ENCODE results near the gene HLA-DQB1. TPM values are rescaled to one million over a fixed set of nuclear protein-coding genes. Genes with fewer than 3 reads are reported as not detected.
"Not testable (repeated sequence)": the region's sequence is repeated elsewhere in the genome, so short reads cannot be mapped to it uniquely, and the experiment has no call there.

HLA-DQB1 gene
- total RNA-seq, 2 donors from 2014 or later, result 15.7 to 16.2 TPM

GRCh38 chr6:32679492-32679891 is 13.0 kb upstream of the HLA-DQB1 start:
- no peaks in the 10 kb centered on the region for H3K4me1 Mint-ChIP-seq
- no peaks in the 10 kb centered on the region for H3K36me3 Mint-ChIP-seq (ENCODE audit: low read depth)
- no peak overlapping the region for H3K4me3 Mint-ChIP-seq
- no peak for ATAC-seq
- no peak overlapping the region for H3K27ac Mint-ChIP-seq
- no peak for DNase-seq
- no peaks in the 10 kb centered on the region for H3K27me3 Mint-ChIP-seq
- H3K9me3 ChIP-seq (ENCODE audit: control insufficient read depth, low read length, poor library complexity, severe bottlenecking), result no peaks in the 10 kb centered on the region

- not testable (repeated sequence) for H3K4me3 Mint-ChIP-seq; H3K36me3 Mint-ChIP-seq (ENCODE audit: low read depth); ATAC-seq; H3K27ac Mint-ChIP-seq; H3K4me1 Mint-ChIP-seq; H3K27me3 Mint-ChIP-seq; DNase-seq; H3K9me3 ChIP-seq (ENCODE audit: control insufficient read depth, low read length, poor library complexity, severe bottlenecking)
Observed at GRCh38 chr6:32674123-32674522, 7.7 kb upstream of the HLA-DQB1 start.

DNA sequence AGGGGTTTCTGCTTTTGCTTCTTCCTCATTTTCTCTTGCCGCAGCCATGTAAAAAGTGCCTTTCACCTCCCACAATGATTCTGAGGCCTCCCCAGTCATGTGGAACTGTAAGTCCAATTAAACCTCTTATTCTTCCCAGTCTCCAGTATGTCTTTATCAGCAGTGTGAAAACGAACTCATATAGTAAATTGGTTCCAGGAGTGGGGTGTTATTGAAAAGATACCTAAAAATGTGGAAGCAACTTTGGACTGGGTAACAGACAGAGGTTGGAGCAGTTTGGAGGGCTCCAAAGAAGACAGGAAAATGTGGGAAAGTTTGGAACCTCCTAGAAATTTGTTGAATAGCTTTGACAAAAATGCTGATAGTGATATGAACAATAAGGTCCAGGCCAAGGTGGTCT is 5.5 kb upstream of the HLA-DQB1 start:
- not testable (repeated sequence) for H3K9me3 ChIP-seq (ENCODE audit: control insufficient read depth, low read length, poor library complexity, severe bottlenecking); ATAC-seq; H3K4me3 Mint-ChIP-seq; H3K4me1 Mint-ChIP-seq; DNase-seq; H3K36me3 Mint-ChIP-seq (ENCODE audit: low read depth); H3K27me3 Mint-ChIP-seq; H3K27ac Mint-ChIP-seq

GRCh38 chr6:32669893-32670292 is 3.4 kb upstream of the HLA-DQB1 start:
- Mint-ChIP-seq H3K36me3 (ENCODE audit: low read depth) (peaks cover 2% of the 10 kb centered on the region), H3K27ac (no peak overlapping the region), H3K27me3 (peaks cover 8% of the 10 kb centered on the region), H3K4me3 (no peak overlapping the region), H3K4me1 (peaks cover 14% of the 10 kb centered on the region)
- no peak for DNase-seq
- H3K9me3 ChIP-seq (ENCODE audit: control insufficient read depth, low read length, poor library complexity, severe bottlenecking), result no peaks in the 10 kb centered on the region
- ATAC-seq, result no peak

GRCh38 chr6:32669240-32669639 is 2.8 kb upstream of the HLA-DQB1 start:
- DNase-seq (no peak), ATAC-seq (no peak)
- Mint-ChIP-seq H3K36me3 (ENCODE audit: low read depth) (peaks cover 2% of the 10 kb centered on the region), H3K27me3 (peaks cover 8% of the 10 kb centered on the region), H3K27ac (no peak overlapping the region), H3K4me1 (peaks cover 14% of the 10 kb centered on the region), H3K4me3 (no peak overlapping the region)
- no peaks in the 10 kb centered on the region for H3K9me3 ChIP-seq (ENCODE audit: control insufficient read depth, low read length, poor library complexity, severe bottlenecking)

DNA sequence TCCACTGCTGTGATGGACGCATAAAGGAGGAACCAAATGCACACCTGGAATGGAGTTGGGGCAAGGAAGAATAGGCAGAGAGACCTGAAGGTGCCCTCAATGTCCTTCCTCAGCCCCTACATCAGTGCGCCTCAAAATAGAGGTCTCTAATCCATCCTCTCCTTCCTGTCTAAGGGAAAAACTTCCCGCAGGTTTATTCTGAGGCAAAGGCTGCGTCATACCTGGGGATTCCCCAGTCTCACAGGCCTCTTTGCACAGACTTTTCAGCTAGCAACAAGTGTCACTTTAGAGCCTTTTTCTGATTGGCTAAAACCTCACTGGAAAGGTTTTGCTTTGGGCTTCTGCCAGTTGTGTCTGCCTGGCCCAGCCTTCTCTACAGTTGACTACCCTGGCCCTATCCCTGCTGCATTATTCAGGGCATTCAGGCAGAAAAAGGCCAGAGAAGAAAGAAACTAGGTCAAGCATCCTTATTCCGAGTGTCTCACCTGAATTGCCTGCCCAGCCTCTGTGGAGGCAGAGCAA is 1.8 kb upstream of the HLA-DQB1 start:
- peaks cover 8% of the 10 kb centered on the region for H3K27me3 Mint-ChIP-seq
- peak in 1 of 3 donors; percentile 17 for DNase-seq
- no peak overlapping the region for H3K4me3 Mint-ChIP-seq
- no peaks in the 10 kb centered on the region for H3K36me3 Mint-ChIP-seq (ENCODE audit: low read depth)
- no peak overlapping the region for H3K27ac Mint-ChIP-seq
- H3K9me3 ChIP-seq (ENCODE audit: control insufficient read depth, low read length, poor library complexity, severe bottlenecking), result no peaks in the 10 kb centered on the region
- peaks cover 16% of the 10 kb centered on the region for H3K4me1 Mint-ChIP-seq
- ATAC-seq, result peak; percentile 65

GRCh38 chr6:32665661-32666060 is 796 bp downstream of the HLA-DQB1 start:
- Mint-ChIP-seq H3K4me1 (peaks cover 20% of the 10 kb centered on the region), H3K27ac (peak overlapping the region; percentile 86), H3K36me3 (ENCODE audit: low read depth) (no peaks in the 10 kb centered on the region), H3K4me3 (peak overlapping the region; percentile 82), H3K27me3 (peaks cover 8% of the 10 kb centered on the region)
- DNase-seq, result no peak
- no peaks in the 10 kb centered on the region for H3K9me3 ChIP-seq (ENCODE audit: control insufficient read depth, low read length, poor library complexity, severe bottlenecking)
- no peak for ATAC-seq

DNA sequence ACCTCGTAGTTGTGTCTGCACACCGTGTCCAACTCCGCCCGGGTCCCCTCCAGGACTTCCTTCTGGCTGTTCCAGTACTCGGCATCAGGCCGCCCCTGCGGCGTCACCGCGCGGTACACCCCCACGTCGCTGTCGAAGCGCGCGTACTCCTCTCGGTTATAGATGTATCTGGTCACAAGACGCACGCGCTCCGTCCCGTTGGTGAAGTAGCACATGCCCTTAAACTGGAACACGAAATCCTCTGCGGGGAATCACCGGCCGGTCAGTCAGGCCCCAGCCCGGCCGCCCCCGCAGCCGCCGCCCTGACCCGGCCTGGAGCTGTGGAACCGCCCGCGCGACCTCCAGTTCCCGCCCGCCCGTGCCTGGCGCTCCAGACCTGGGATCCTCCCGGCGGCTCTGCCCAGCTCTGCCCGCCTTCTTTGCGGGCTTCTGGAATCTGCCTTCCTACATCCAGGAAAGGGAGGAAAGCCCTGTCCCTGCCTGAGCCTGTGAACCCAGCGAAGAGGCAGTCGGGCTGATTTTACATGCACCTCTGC is 1.6 kb downstream of the HLA-DQB1 start:
- Mint-ChIP-seq H3K4me1 (peaks cover 21% of the 10 kb centered on the region), H3K36me3 (ENCODE audit: low read depth) (peaks cover under 1% of the 10 kb centered on the region)
- peak; percentile 44 for ATAC-seq

DNA sequence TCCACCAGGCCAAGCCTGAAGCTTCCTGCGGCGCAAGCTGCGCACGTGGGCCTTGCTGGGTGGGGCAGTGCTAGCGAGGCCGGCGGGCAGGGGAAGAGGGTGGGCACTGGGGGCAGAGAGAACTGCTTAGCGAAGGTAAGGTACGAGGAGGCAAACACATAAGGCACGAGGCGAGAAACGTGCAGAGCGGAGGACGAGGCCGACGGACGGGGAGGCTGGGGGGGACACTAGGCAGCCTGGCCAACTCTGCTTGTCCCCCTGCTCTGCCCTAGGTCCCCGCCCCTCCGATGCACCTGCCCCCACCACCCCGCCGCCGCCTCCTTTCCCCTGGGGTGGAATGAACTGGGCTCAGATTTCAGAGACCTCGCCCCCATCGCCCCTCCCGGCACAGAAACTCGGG is 2.1 kb downstream of the HLA-DQB1 start:
- Mint-ChIP-seq H3K36me3 (ENCODE audit: low read depth) (peaks cover 2% of the 10 kb centered on the region), H3K4me3 (no peak overlapping the region), H3K27ac (no peak overlapping the region), H3K27me3 (peaks cover 8% of the 10 kb centered on the region), H3K4me1 (peaks cover 23% of the 10 kb centered on the region)
- ATAC-seq (no peak), DNase-seq (no peak)
- no peaks in the 10 kb centered on the region for H3K9me3 ChIP-seq (ENCODE audit: control insufficient read depth, low read length, poor library complexity, severe bottlenecking)

More for the DNA sequence above, 1.6 kb downstream of the HLA-DQB1 start:
- peak in 1 of 3 donors; percentile 32 for DNase-seq
- H3K9me3 ChIP-seq (ENCODE audit: control insufficient read depth, low read length, poor library complexity, severe bottlenecking), result no peaks in the 10 kb centered on the region
- H3K27me3 Mint-ChIP-seq, result peaks cover 8% of the 10 kb centered on the region
- H3K4me3 Mint-ChIP-seq, result peak overlapping the region; percentile 82
- H3K27ac Mint-ChIP-seq, result peak overlapping the region; percentile 86

- H3K4me3 Mint-ChIP-seq, result no peak overlapping the region
- DNase-seq, result no peak
- peaks cover 8% of the 10 kb centered on the region for H3K27me3 Mint-ChIP-seq
- no peaks in the 10 kb centered on the region for H3K9me3 ChIP-seq (ENCODE audit: control insufficient read depth, low read length, poor library complexity, severe bottlenecking)
- no peak overlapping the region for H3K27ac Mint-ChIP-seq
- ATAC-seq, result no peak
- H3K36me3 Mint-ChIP-seq (ENCODE audit: low read depth), result peaks cover 4% of the 10 kb centered on the region
- peaks cover 26% of the 10 kb centered on the region for H3K4me1 Mint-ChIP-seq
Observed at GRCh38 chr6:32662836-32663235, 3.6 kb downstream of the HLA-DQB1 start.

DNA sequence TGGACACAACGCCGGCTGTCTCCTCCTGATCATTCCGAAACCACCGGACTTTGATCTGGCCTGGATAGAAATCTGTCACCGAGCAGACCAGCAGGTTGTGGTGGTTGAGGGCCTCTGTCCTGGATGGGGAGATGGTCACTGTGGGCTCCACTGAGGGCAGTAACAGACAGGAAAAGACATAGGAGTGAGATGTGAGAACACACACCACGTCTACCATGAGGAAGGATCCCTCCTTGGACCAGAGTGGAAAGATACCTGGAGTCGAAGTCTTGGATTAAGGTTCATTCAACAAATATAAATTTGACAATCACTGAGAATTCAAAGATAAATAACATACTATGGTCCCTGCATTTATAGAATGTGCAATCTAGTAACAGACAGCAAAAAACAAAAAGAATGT is 4.4 kb downstream of the HLA-DQB1 start:
- Mint-ChIP-seq H3K4me1 (peaks cover 26% of the 10 kb centered on the region), H3K27me3 (peaks cover 8% of the 10 kb centered on the region), H3K36me3 (ENCODE audit: low read depth) (peaks cover 4% of the 10 kb centered on the region), H3K27ac (no peak overlapping the region), H3K4me3 (no peak overlapping the region)
- no peak for ATAC-seq
- no peaks in the 10 kb centered on the region for H3K9me3 ChIP-seq (ENCODE audit: control insufficient read depth, low read length, poor library complexity, severe bottlenecking)
- DNase-seq, result no peak

DNA sequence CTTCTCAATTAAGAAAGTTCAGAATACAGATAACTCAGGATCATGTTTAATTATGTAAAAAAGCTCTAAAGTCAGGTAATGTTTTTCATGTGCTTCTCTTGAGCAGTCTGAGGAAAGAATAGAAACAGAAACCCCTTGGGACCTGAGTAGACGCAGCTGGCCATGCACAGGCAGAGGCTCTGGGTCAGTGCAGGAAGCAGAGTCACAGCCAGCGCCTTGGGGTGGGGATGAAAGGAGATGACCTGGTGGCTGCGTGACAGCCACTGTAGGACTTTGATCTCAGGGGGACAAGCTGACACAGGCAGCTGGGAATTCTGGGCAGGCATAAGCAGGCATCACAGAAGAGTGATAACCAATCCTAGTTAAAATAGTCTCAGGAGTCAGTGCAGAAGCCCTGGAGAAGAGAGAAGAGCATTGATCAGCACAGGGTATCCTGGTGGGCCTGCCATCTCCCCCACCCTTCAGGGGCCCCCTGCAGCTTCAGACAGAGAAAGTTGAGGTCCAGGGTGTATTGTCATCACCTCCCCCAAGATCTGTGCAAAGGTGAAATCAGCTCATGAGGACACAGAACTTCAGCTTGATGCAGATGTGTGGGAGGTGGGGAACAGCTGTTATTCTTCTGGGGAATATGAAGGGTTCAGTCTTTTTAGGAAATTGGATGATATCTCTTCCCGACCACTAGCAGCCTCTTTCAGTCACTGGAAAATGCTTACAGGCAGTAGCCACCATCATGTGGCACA is 6.4 kb downstream of the HLA-DQB1 start:
- H3K4me3 Mint-ChIP-seq, result no peak overlapping the region
- H3K9me3 ChIP-seq (ENCODE audit: control insufficient read depth, low read length, poor library complexity, severe bottlenecking), result no peaks in the 10 kb centered on the region
- H3K27me3 Mint-ChIP-seq, result no peaks in the 10 kb centered on the region
- ATAC-seq, result no peak
- H3K36me3 Mint-ChIP-seq (ENCODE audit: low read depth), result peaks cover 4% of the 10 kb centered on the region
- H3K27ac Mint-ChIP-seq, result peak overlapping the region; percentile 67
- H3K4me1 Mint-ChIP-seq, result peaks cover 12% of the 10 kb centered on the region
- no peak for DNase-seq

DNA sequence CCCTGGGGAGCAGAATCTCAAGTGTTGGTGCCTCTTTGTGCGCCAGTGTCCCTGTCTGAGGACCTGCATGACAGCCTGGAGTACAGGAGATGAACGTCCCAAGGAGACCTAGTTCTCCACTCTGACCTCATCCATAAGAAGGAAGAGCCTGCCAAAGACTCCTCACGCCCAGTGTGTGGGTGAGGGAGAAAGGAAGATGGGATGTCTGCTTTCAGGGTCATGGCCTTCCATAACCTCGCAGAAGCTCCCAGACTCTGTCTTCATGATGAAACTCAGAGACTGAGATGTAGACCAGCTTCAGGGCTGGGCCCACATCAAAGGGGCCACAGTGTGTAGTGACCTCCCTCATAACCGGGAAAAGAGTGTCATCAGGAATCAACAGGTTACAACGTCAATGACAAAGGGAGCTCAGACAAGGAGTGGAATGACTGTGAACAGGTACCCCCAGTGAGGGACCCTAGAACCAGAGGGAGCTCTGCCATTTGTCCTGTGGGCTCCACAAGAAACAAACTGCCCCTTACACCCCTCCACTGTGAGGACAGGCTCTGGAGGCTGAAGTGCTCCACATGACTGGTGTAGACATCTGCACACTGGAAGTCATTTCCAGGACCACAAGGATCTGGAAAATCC is 8.1 kb downstream of the HLA-DQB1 start:
- peak overlapping the region; percentile 34 for H3K27ac Mint-ChIP-seq
- H3K36me3 Mint-ChIP-seq (ENCODE audit: low read depth), result peaks cover 4% of the 10 kb centered on the region
- H3K4me3 Mint-ChIP-seq, result no peak overlapping the region
- no peaks in the 10 kb centered on the region for H3K9me3 ChIP-seq (ENCODE audit: control insufficient read depth, low read length, poor library complexity, severe bottlenecking)
- ATAC-seq (no peak), DNase-seq (no peak)
- H3K27me3 Mint-ChIP-seq, result no peaks in the 10 kb centered on the region
- peaks cover 10% of the 10 kb centered on the region for H3K4me1 Mint-ChIP-seq

Data from T-helper 17 cell (primary cell).